ENCODE measurements around the gene RNF130. TPM values are rescaled to one million over a fixed set of nuclear protein-coding genes. Genes with fewer than 3 reads are reported as not detected.

RNF130 gene, protein sequence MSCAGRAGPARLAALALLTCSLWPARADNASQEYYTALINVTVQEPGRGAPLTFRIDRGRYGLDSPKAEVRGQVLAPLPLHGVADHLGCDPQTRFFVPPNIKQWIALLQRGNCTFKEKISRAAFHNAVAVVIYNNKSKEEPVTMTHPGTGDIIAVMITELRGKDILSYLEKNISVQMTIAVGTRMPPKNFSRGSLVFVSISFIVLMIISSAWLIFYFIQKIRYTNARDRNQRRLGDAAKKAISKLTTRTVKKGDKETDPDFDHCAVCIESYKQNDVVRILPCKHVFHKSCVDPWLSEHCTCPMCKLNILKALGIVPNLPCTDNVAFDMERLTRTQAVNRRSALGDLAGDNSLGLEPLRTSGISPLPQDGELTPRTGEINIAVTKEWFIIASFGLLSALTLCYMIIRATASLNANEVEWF
- total RNA-seq (2022) = 31.8 and 34.0 TPM in 2 replicates
- percentile 71 among the genes with signal in this experiment for Bru-seq, nascent RNA
- BruChase-seq, experiment 1, labeled RNA remaining after a 6-hour chase = percentile 58 among the genes with signal in this experiment
- BruChase-seq, experiment 2, labeled RNA remaining after a 2-hour chase = percentile 67 among the genes with signal in this experiment
- long read RNA-seq, transcript RNF130-205 (9 exons, 2,263 nt) = major isoform, 76 of 99 reads
- long read RNA-seq, partial matches to known transcripts = 16 of 99 reads
- long read RNA-seq, other reads (novel, unspliced or antisense) = 7 of 99 reads

DNA sequence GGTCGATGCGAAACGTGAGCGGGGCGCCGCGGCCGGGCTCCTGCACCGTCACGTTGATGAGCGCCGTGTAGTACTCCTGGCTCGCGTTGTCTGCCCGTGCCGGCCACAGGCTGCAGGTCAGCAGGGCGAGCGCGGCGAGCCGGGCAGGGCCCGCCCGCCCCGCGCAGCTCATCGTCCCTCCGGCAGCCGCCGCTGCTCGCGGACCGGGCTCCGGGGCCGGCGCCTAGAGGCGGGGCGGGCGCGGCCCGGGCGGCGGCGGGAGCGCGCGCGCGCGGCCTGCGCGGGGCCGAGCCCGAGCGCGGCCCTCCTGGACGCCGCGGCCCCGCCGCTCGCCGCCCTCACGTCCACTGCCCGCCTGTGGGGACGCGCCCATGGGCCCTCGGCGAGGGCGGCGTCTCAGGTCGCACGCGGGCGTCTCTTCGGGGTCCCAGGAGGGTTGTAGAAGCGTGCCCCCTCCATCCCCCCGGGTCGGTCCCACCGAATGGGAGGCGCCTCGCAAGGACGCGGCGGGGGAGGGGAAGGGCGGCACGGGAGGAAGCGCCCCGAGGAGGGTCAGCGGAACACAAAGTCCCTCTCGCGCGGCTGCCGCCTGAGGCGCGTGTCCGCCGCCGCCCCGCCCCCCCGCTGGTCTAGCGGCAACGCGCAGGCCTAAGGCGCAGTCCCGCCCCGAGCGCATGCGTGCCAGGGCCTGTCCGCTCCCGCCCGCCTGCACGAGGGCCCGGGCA is at the start of gene RNF130:
Gene RNF130 (minus strand): TSS at position 229 of the 725 bp plus-strand sequence. CDS start 57 bp downstream, at position 172.
- TF ChIP-seq, protein P1, sequence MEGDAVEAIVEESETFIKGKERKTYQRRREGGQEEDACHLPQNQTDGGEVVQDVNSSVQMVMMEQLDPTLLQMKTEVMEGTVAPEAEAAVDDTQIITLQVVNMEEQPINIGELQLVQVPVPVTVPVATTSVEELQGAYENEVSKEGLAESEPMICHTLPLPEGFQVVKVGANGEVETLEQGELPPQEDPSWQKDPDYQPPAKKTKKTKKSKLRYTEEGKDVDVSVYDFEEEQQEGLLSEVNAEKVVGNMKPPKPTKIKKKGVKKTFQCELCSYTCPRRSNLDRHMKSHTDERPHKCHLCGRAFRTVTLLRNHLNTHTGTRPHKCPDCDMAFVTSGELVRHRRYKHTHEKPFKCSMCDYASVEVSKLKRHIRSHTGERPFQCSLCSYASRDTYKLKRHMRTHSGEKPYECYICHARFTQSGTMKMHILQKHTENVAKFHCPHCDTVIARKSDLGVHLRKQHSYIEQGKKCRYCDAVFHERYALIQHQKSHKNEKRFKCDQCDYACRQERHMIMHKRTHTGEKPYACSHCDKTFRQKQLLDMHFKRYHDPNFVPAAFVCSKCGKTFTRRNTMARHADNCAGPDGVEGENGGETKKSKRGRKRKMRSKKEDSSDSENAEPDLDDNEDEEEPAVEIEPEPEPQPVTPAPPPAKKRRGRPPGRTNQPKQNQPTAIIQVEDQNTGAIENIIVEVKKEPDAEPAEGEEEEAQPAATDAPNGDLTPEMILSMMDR (IDR thresholded peaks at IDR 0.05; ENCODE audit: unreplicated experiment) = no peak
- no peaks in the 10 kb centered on the region for H3K36me3 Mint-ChIP-seq (ENCODE audit: insufficient read depth, unreplicated experiment)
- ChIA-PET POLR2A (interaction anchor here (0.5 to 2.4 kb wide), 12 partner anchors 16 to 334 kb away, joined by 3 to 15 read pairs (median 3); no protein-coding TSS in a partner anchor), CTCF (no interaction called here)
- peak; percentile 94 for DNase-seq (ENCODE audit: unreplicated experiment)
- peak within 1 kb of the TSS; percentile 87 for H3K27ac Mint-ChIP-seq (ENCODE audit: low read depth, unreplicated experiment)
- intact Hi-C loops (cut with micrococcal nuclease) = loop anchor here (5.0 to 10.0 kb wide), 2 partner anchors 164 to 447 kb away; partner anchors contain the start of genes HNRNPH1 and TBC1D9B
- H3K27me3 Mint-ChIP-seq (ENCODE audit: insufficient read depth, unreplicated experiment) = no peaks in the 10 kb centered on the region
- H3K4me1 Mint-ChIP-seq (ENCODE audit: insufficient read depth, unreplicated experiment) = peaks cover 23% of the 10 kb centered on the region
- H3K9me3 Mint-ChIP-seq (ENCODE audit: unreplicated experiment) = peaks cover 8% of the 10 kb centered on the region
- BruUV-seq (replicated peaks) = no TSS peak
- peak within 1 kb of the TSS; percentile 95 for H3K4me3 Mint-ChIP-seq (ENCODE audit: unreplicated experiment)

DNA sequence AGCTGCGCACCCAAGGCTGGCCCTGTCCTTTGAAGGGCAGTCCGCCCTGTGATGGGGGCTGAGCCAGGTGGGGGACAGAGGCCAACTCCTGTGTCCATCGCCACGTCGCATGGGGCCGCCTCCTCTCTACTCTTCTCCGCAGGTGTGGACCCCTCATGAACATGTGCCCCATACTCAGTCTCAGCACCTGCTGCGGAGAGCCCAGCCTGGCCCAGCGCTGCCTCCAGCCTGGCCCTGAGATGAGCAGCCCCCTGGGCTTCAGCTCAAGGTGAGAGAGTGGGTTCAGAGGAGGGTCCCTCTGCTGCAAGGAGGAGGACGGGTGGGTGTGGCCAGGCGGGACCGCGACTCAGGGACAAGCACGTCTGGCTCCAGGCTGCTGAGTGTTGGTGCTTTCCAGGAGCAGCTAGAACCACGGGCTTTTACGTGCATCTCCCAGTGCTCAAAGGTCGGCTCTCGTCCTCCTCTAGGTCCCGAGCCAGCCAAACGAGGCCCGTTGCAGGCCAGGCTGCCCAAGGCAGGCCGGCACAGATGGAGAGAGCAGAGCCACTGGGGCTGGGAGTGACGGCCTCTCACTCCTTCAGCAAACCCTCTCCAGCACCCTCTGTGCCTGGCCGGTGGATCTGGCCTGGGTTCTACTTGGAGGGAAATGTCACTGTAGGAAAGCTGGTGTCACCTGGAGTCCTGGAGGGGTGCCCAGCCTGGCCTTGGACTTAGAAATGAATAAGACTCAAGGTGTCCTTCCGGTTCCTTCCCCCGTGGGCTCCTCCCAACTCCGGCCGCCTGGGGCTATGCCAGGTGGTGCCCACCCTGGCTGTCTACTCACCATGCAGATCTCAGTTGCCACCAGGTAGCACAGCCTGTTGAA is 48.9 kb upstream of the RNF130 start:
- Mint-ChIP-seq H3K4me1 (ENCODE audit: insufficient read depth, unreplicated experiment) (peaks cover 10% of the 10 kb centered on the region), H3K27me3 (ENCODE audit: insufficient read depth, unreplicated experiment) (peaks cover 32% of the 10 kb centered on the region), H3K9me3 (ENCODE audit: unreplicated experiment) (no peaks in the 10 kb centered on the region), H3K36me3 (ENCODE audit: insufficient read depth, unreplicated experiment) (no peaks in the 10 kb centered on the region), H3K27ac (ENCODE audit: low read depth, unreplicated experiment) (no peak overlapping the region), H3K4me3 (ENCODE audit: unreplicated experiment) (no peak overlapping the region)
- TF ChIP-seq, protein P1 (IDR thresholded peaks at IDR 0.05; ENCODE audit: unreplicated experiment) = no peak
- ChIA-PET POLR2A (interaction anchor here (0.5 to 0.6 kb wide), 2 partner anchors 252 to 481 kb away, joined by 3 to 5 read pairs; no protein-coding TSS in a partner anchor), CTCF (interaction anchor here (0.7 kb wide), 1 partner anchor 30 kb away, joined by 3 read pairs; no protein-coding TSS in a partner anchor)
- no peak for DNase-seq (ENCODE audit: unreplicated experiment)
- intact Hi-C loops (cut with micrococcal nuclease) = no loop called here
- no TSS peak for BruUV-seq (replicated peaks)

DNA sequence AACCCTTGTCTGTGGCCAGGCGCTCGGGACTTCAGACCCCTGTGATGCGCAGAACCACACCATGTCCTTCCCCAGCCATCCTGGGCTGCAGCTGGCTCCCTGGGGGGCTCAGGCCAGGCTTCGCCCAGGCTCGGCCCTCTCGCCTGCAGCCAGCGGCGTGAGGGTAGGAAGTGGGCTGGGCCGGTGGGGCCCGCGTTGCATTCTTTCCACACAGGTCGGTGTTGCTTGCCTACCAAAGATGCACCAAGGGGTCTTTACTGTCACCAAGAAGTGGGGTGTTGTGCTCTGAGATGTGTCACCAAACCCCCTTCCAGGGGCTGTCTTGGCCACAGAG is 48.3 kb upstream of the RNF130 start:
- DNase-seq (ENCODE audit: unreplicated experiment) = no peak
- H3K4me3 Mint-ChIP-seq (ENCODE audit: unreplicated experiment) = no peak overlapping the region
- no peak overlapping the region for H3K27ac Mint-ChIP-seq (ENCODE audit: low read depth, unreplicated experiment)
- peaks cover 10% of the 10 kb centered on the region for H3K4me1 Mint-ChIP-seq (ENCODE audit: insufficient read depth, unreplicated experiment)
- TF ChIP-seq, protein P1 (IDR thresholded peaks at IDR 0.05; ENCODE audit: unreplicated experiment) = no peak
- H3K9me3 Mint-ChIP-seq (ENCODE audit: unreplicated experiment) = no peaks in the 10 kb centered on the region
- H3K27me3 Mint-ChIP-seq (ENCODE audit: insufficient read depth, unreplicated experiment) = peaks cover 27% of the 10 kb centered on the region
- H3K36me3 Mint-ChIP-seq (ENCODE audit: insufficient read depth, unreplicated experiment) = no peaks in the 10 kb centered on the region
- ChIA-PET POLR2A (interaction anchor here (0.5 to 0.6 kb wide), 2 partner anchors 252 to 481 kb away, joined by 3 to 5 read pairs; no protein-coding TSS in a partner anchor), CTCF (no interaction called here)
- BruUV-seq (replicated peaks) = no TSS peak
- intact Hi-C loops (cut with micrococcal nuclease) = no loop called here

Measured in MCF 10A (cell line).